Loucy (cell line): Measurements from ENCODE around the gene PDZD7.

Experiments used
- H2AFZ ChIP-seq: fragments of 200-600 bp; sonication (generic); 2 replicates; pipeline ENCODE4 v1.6.0; 2016; ENCODE audit warnings: antibody characterized with exemption, mild to moderate bottlenecking, low read length, moderate library complexity
- H3F3A ChIP-seq: fragments of 200-600 bp; 2 replicates; pipeline ENCODE4 v1.6.0; 2016; ENCODE audit warnings: antibody characterized with exemption, low read depth, mild to moderate bottlenecking
- H3K27me3 ChIP-seq: fragments of 200-600 bp; sonication (generic); 2 replicates; pipeline ENCODE4 v1.6.1; 2014; ENCODE audit warnings: low read length, mild to moderate bottlenecking; ENCODE audit not compliant: insufficient read depth, poor library complexity, severe bottlenecking
- H3K36me3 ChIP-seq: fragments of 200-600 bp; sonication (generic); 2 replicates; pipeline ENCODE4 v1.6.1; 2016; ENCODE audit warnings: low read length; ENCODE audit not compliant: insufficient read depth
- H3K4me1 ChIP-seq: fragments of 200-600 bp; sonication (generic); 2 replicates; pipeline ENCODE4 v1.5.1; 2014; ENCODE audit warnings: low read length, mild to moderate bottlenecking; ENCODE audit not compliant: insufficient read depth, poor library complexity, severe bottlenecking
- H3K4me2 ChIP-seq: fragments of 200-600 bp; sonication (generic); 2 replicates; pipeline ENCODE4 v1.6.0; 2014; ENCODE audit warnings: antibody characterized with exemption, low read length, low read depth, mild to moderate bottlenecking; ENCODE audit not compliant: poor library complexity, severe bottlenecking
- H3K4me3 ChIP-seq: fragments of 200-600 bp; sonication (generic); 2 replicates; pipeline ENCODE4 v1.5.1; 2014; ENCODE audit warnings: low read length, mild to moderate bottlenecking, mixed read lengths; ENCODE audit not compliant: poor library complexity, severe bottlenecking
- H3K79me2 ChIP-seq: fragments of 200-600 bp; sonication (generic); 2 replicates; pipeline ENCODE4 v1.6.1; 2014; ENCODE audit warnings: low read length; ENCODE audit not compliant: insufficient read depth
- H3K9ac ChIP-seq: fragments of 200-600 bp; sonication (generic); 2 replicates; pipeline ENCODE4 v1.6.0; 2014; ENCODE audit warnings: mild to moderate bottlenecking, low read depth, low read length, moderate library complexity; ENCODE audit not compliant: poor library complexity, severe bottlenecking
- H3K9me2 ChIP-seq: fragments of 200-600 bp; sonication (generic); replicated peaks from 2 replicates; pipeline ENCODE4 v1.6.1; 2016; ENCODE audit warnings: low read depth, low read length, mixed read lengths
- H3K9me3 ChIP-seq: fragments of 200-600 bp; sonication (generic); 2 replicates; pipeline ENCODE4 v1.6.1; 2014; ENCODE audit warnings: mild to moderate bottlenecking, antibody characterized with exemption, low read length, low read depth; ENCODE audit not compliant: insufficient read depth
- H4K20me1 ChIP-seq: fragments of 200-600 bp; sonication (generic); 2 replicates; pipeline ENCODE4 v1.6.0; 2014; ENCODE audit warnings: antibody characterized with exemption, low read length, mild to moderate bottlenecking; ENCODE audit not compliant: insufficient read depth, poor library complexity, severe bottlenecking
- EZH2phosphoT487 ChIP-seq: fragments of 200-600 bp; IDR thresholded peaks from 2 replicates; pipeline ENCODE4 v1.6.1; 2018; ENCODE audit warnings: antibody characterized with exemption, mild to moderate bottlenecking, moderate library complexity, borderline replicate concordance
- TF ChIP-seq, protein P1 (sequence below): fragments of 200-600 bp; sonication (generic); conservative IDR thresholded peaks from 2 replicates; pipeline ENCODE4 v1.5.1; 2014; ENCODE audit warnings: mild to moderate bottlenecking, antibody characterized with exemption, low read length

The PDZD7 gene

DNA sequence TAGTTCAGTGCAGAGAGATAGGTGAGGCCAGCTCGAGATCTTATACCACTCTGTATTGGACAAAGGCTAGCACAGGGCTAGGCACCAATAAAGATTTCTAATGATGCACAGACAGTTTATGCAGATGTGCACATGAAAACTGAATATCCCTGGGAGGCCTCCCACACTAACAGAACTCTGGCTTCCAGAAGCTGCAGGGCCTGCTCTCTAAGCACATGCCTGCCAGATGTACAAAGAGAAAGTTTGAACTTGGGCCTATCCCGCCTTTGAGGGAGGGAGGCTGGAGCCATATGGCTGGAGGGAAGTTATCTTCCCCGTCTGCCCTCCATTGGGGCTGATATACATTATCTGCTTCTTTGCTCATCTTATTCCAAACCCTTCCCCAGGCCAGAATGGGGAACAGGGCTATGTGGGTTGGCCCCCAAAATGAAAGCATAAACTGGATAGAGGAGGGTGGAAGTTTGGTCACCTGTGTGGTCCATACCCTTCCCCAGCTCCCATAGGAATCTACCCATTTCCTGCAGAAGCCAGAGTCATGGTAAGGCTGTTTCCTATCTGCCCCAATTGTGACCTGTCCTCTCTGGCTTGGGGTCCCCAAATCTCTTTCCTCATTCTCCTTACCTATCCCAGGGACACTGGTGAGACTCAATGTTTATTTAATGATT is 34.7 kb upstream of the PDZD7 start:
- Histone ChIP-seq H3K27me3 (no peaks in the 10 kb centered on the region), H3K9ac (no peak overlapping the region), H3K36me3 (no peaks in the 10 kb centered on the region), H3K9me3 (no peaks in the 10 kb centered on the region), H3K9me2 (no peaks in the 10 kb centered on the region), H3K4me2 (no peak overlapping the region), H3F3A (peaks cover 7% of the 10 kb centered on the region; the same call in 1 of the 2 replicates), H3K4me1 (peaks cover 34% of the 10 kb centered on the region), H4K20me1 (no peaks in the 10 kb centered on the region), H2AFZ (no peak overlapping the region), H3K4me3 (no peak overlapping the region), H3K79me2 (peaks cover 27% of the 10 kb centered on the region; the same call in 1 of the 2 replicates)
- no peak for TF ChIP-seq EZH2phosphoT487
- TF ChIP-seq, protein P1, sequence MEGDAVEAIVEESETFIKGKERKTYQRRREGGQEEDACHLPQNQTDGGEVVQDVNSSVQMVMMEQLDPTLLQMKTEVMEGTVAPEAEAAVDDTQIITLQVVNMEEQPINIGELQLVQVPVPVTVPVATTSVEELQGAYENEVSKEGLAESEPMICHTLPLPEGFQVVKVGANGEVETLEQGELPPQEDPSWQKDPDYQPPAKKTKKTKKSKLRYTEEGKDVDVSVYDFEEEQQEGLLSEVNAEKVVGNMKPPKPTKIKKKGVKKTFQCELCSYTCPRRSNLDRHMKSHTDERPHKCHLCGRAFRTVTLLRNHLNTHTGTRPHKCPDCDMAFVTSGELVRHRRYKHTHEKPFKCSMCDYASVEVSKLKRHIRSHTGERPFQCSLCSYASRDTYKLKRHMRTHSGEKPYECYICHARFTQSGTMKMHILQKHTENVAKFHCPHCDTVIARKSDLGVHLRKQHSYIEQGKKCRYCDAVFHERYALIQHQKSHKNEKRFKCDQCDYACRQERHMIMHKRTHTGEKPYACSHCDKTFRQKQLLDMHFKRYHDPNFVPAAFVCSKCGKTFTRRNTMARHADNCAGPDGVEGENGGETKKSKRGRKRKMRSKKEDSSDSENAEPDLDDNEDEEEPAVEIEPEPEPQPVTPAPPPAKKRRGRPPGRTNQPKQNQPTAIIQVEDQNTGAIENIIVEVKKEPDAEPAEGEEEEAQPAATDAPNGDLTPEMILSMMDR: no peak

GRCh38 chr10:101064415-101065030 is 33.6 kb upstream of the PDZD7 start:
- H3K9me2 ChIP-seq: no peaks in the 10 kb centered on the region
- TF ChIP-seq EZH2phosphoT487: no peak
- TF ChIP-seq, protein P1: no peak
- H3F3A ChIP-seq: peaks cover 7% of the 10 kb centered on the region; the same call in 1 of the 2 replicates
- H3K9me3 ChIP-seq: no peaks in the 10 kb centered on the region
- no peaks in the 10 kb centered on the region for H3K27me3 ChIP-seq
- H4K20me1 ChIP-seq: peaks cover 4% of the 10 kb centered on the region
- H3K9ac ChIP-seq: peak overlapping the region; percentile 97
- peak overlapping the region; percentile 96 for H3K4me2 ChIP-seq
- H2AFZ ChIP-seq: no peak overlapping the region
- no peaks in the 10 kb centered on the region for H3K36me3 ChIP-seq
- H3K4me3 ChIP-seq: peak overlapping the region; percentile 93
- H3K4me1 ChIP-seq: peaks cover 39% of the 10 kb centered on the region
- H3K79me2 ChIP-seq: peaks cover 37% of the 10 kb centered on the region

DNA sequence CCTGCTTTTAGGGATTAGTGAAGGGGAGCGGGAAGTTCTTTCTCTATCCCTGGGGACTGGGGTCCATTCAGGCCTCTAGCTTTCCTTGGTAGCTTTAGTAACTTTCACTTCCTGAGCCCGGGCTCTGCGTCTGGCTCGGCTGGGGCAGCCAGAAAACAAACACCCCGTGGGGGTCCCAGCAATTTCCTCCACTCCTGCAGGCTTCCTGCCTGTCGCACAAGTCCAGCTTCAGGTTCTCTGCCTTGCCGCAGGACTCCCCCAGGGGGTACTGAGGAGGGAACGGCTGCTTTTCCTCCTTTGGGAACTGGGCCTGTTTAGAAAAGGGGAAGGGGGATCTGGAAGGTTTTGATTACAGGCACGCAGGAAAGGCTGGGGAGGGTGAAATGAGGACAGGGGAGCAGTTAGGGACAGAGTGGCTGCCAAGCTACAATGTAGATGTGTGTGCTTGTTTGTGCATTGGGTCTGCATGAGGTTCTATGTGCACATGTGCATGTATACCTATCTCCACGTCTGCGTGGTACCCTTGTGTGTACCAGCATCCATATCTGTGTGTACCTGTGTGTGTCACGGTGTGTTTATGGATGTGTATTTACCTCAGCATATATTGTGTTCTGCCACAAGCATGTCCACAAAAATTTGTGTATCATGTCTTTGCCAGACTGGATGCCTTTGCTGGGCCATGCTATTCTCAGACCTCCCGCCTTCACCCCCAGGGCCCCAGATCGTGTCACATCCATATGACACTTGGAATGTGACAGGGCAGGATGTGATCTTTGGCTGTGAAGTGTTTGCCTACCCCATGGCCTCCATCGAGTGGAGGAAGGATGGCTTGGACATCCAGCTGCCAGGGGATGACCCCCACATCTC is 32.9 kb upstream of the PDZD7 start:
- Histone ChIP-seq H3F3A (peaks cover 7% of the 10 kb centered on the region; the same call in 1 of the 2 replicates), H3K9me3 (no peaks in the 10 kb centered on the region), H3K9ac (peak overlapping the region; percentile 97), H3K4me2 (peak overlapping the region; percentile 96), H3K4me3 (peak overlapping the region; percentile 93), H3K36me3 (no peaks in the 10 kb centered on the region), H3K9me2 (no peaks in the 10 kb centered on the region), H3K27me3 (no peaks in the 10 kb centered on the region), H4K20me1 (peaks cover 7% of the 10 kb centered on the region), H3K4me1 (peaks cover 42% of the 10 kb centered on the region), H2AFZ (no peak overlapping the region), H3K79me2 (peaks cover 43% of the 10 kb centered on the region)
- TF ChIP-seq, protein P1: no peak
- no peak for TF ChIP-seq EZH2phosphoT487
